Smooth muscle cell (in vitro differentiated cells): ENCODE data around the gene MAFB. TPM values are rescaled to one million over a fixed set of nuclear protein-coding genes. Genes with fewer than 3 reads are reported as not detected.

ENCODE experiments used
- DNase-seq: peaks from one replicate; lab custom pipeline; 2025; ENCODE audit not compliant: unreplicated experiment; lab: John Stamatoyannopoulos, UW
- H2AFZ ChIP-seq: fragments of 200-600 bp; sonication (generic); 2 replicates; pipeline ENCODE4 v1.6.0; 2016; ENCODE audit warnings: antibody characterized with exemption, low read depth, mild to moderate bottlenecking
- H3F3A ChIP-seq: fragments of 200-600 bp; sonication (generic); 2 replicates; pipeline ENCODE4 v1.6.0; 2017; ENCODE audit warnings: antibody characterized with exemption, low read depth
- H3K27ac ChIP-seq: fragments of 200-600 bp; sonication (generic); 2 replicates; pipeline ENCODE4 v1.5.1; 2016; ENCODE audit warnings: low read depth, mild to moderate bottlenecking
- H3K27me3 ChIP-seq: fragments of 200-600 bp; sonication (generic); 2 replicates; pipeline ENCODE4 v1.6.1; 2016; ENCODE audit warnings: low read depth, mild to moderate bottlenecking
- H3K36me3 ChIP-seq: fragments of 200-600 bp; sonication (generic); 2 replicates; pipeline ENCODE4 v1.5.1; 2016; ENCODE audit warnings: low read depth
- H3K4me1 ChIP-seq: fragments of 200-600 bp; sonication (generic); 2 replicates; pipeline ENCODE4 v1.5.1; 2016; ENCODE audit warnings: low read depth
- H3K4me2 ChIP-seq: fragments of 200-600 bp; sonication (generic); 2 replicates; pipeline ENCODE4 v1.6.0; 2016; ENCODE audit warnings: mild to moderate bottlenecking
- H3K4me3 ChIP-seq: fragments of 200-600 bp; sonication (generic); 2 replicates; pipeline ENCODE4 v1.5.1; 2016; ENCODE audit warnings: mild to moderate bottlenecking
- H3K79me2 ChIP-seq: fragments of 200-600 bp; sonication (generic); 2 replicates; pipeline ENCODE4 v1.6.0; 2016; ENCODE audit warnings: low read depth, mild to moderate bottlenecking
- H3K9ac ChIP-seq: fragments of 200-600 bp; sonication (generic); 2 replicates; pipeline ENCODE4 v1.6.0; 2016; ENCODE audit warnings: low read depth
- H3K9me3 ChIP-seq: fragments of 200-600 bp; sonication (generic); replicated peaks from 2 replicates; pipeline ENCODE4 v1.5.1; 2016; ENCODE audit warnings: low read depth
- H4K20me1 ChIP-seq: fragments of 200-600 bp; sonication (generic); 2 replicates; pipeline ENCODE4 v1.6.0; 2016; ENCODE audit warnings: low read depth
- CTCF ChIP-seq: fragments of 200-600 bp; sonication (generic); IDR thresholded peaks from 2 replicates; pipeline ENCODE4 v1.5.1; 2017; ENCODE audit warnings: borderline replicate concordance, mild to moderate bottlenecking, antibody characterized with exemption; ENCODE audit not compliant: insufficient read depth, poor library complexity, severe bottlenecking
- WGBS: methylation state at CpG from one replicate; pipeline ENCODE4 v1.1.7; 2016; ENCODE audit warnings: low lambda C conversion rate; 5-methylcytosine and 5-hydroxymethylcytosine counted together
- polyA plus RNA-seq: library from polyadenylated mRNA; unstranded; fragments of >200 nt; fragmentation: Nextera tagmentation; extraction: Ambion mirVana; gene quantifications from 2 replicates; pipeline ENCODE4 v1.2.1, GENCODE V29; 2016
- total RNA-seq: library from RNA; depleted of rRNA; stranded (reverse); fragments of >200 nt; gene quantifications from 2 replicates; pipeline ENCODE4 v1.2.3, GENCODE V29; 2014

MAFB gene
- total and polyA plus RNA-seq, 2 experiments from 2014 or later = 14.4 to 15.7 TPM

- Histone ChIP-seq H3F3A (no peaks in the 10 kb centered on the region), H3K4me3 (no peak overlapping the region), H3K4me1 (no peaks in the 10 kb centered on the region), H4K20me1 (no peaks in the 10 kb centered on the region), H2AFZ (no peak overlapping the region), H3K4me2 (no peak overlapping the region), H3K9me3 (no peaks in the 10 kb centered on the region), H3K27me3 (peaks cover 72% of the 10 kb centered on the region), H3K27ac (no peak overlapping the region), H3K79me2 (no peaks in the 10 kb centered on the region), H3K36me3 (no peaks in the 10 kb centered on the region), H3K9ac (no peak overlapping the region)
- TF ChIP-seq CTCF = no peak
- no peak for DNase-seq
Observed at GRCh38 chr20:40698744-40699143, 9.7 kb upstream of the MAFB start.

GRCh38 chr20:40698281-40698680 is 9.2 kb upstream of the MAFB start:
- TF ChIP-seq CTCF = no peak
- Histone ChIP-seq H3K27me3 (peaks cover 77% of the 10 kb centered on the region), H2AFZ (no peak overlapping the region)

GRCh38 chr20:40697541-40697940 is 8.5 kb upstream of the MAFB start:
- Histone ChIP-seq H3K4me1 (no peaks in the 10 kb centered on the region), H3F3A (no peaks in the 10 kb centered on the region), H3K9ac (no peak overlapping the region), H3K4me3 (no peak overlapping the region), H3K9me3 (no peaks in the 10 kb centered on the region), H3K36me3 (no peaks in the 10 kb centered on the region), H3K79me2 (no peaks in the 10 kb centered on the region), H2AFZ (no peak overlapping the region), H4K20me1 (no peaks in the 10 kb centered on the region), H3K27me3 (peaks cover 80% of the 10 kb centered on the region), H3K27ac (no peak overlapping the region), H3K4me2 (no peak overlapping the region)
- no peak for TF ChIP-seq CTCF
- no peak for DNase-seq
- WGBS = 79% methylated on average over 5 of the region's 5 CpGs

More at GRCh38 chr20:40698281-40698680, 9.2 kb upstream of the MAFB start:
- 79% methylated on average over 1 of the region's 1 CpG for WGBS
- Histone ChIP-seq H3K27ac (no peak overlapping the region), H3F3A (no peaks in the 10 kb centered on the region), H3K4me2 (no peak overlapping the region), H3K36me3 (no peaks in the 10 kb centered on the region), H3K79me2 (no peaks in the 10 kb centered on the region), H3K4me1 (no peaks in the 10 kb centered on the region), H4K20me1 (no peaks in the 10 kb centered on the region), H3K9ac (no peak overlapping the region), H3K9me3 (no peaks in the 10 kb centered on the region), H3K4me3 (no peak overlapping the region)
- DNase-seq = no peak

- TF ChIP-seq CTCF = no peak
- H3K79me2 ChIP-seq = no peaks in the 10 kb centered on the region
- H4K20me1 ChIP-seq = no peaks in the 10 kb centered on the region
- H2AFZ ChIP-seq = no peak overlapping the region
- DNase-seq = no peak
- H3K9ac ChIP-seq = no peak overlapping the region
- no peaks in the 10 kb centered on the region for H3K9me3 ChIP-seq
- H3K4me1 ChIP-seq = peaks cover 9% of the 10 kb centered on the region
- no peaks in the 10 kb centered on the region for H3K36me3 ChIP-seq
- peaks cover 100% of the 10 kb centered on the region for H3K27me3 ChIP-seq
- no peaks in the 10 kb centered on the region for H3F3A ChIP-seq
- no peak overlapping the region for H3K4me3 ChIP-seq
- H3K4me2 ChIP-seq = no peak overlapping the region
- no peak overlapping the region for H3K27ac ChIP-seq
Observed at GRCh38 chr20:40695214-40695613, 6.2 kb upstream of the MAFB start.
